Measurements from ENCODE around the gene HMGCS1. TPM values are rescaled to one million over a fixed set of nuclear protein-coding genes. Genes with fewer than 3 reads are reported as not detected.
"Not testable (repeated sequence)": the region's sequence is repeated elsewhere in the genome, so short reads cannot be mapped to it uniquely, and the experiment has no call there.

HMGCS1 gene
- total RNA-seq, 2 experiments from 2014 or later: 150 to 155 TPM

DNA sequence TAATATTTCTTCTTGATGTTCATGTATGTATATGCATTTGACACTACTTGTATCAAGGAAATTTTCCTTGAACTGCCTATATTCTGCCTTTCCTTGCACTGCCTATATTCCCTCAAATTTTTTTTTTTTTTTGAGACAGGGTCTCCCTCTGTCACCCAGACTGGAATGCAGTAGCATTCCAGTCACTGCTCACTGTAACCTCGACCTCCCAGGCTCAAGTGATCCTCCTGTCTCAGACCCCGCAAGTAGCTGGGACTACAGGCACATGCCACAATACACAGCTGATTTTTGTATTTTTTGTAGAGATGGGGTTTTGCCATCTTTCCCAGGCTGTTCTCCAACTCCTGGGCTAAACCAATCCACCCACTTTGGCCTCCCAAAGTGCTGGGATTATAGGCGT, 4.1 kb downstream of the HMGCS1 start:
- no peaks in the 10 kb centered on the region for H3K27me3 Mint-ChIP-seq
- POLR2A ChIA-PET: interaction anchor here (1.0 to 1.5 kb wide), 2 partner anchors 175 to 188 kb away, joined by 4 to 8 read pairs; partner anchors contain the start of genes TMEM267 and ZNF131
- peak overlapping the region; percentile 21 for H3K27ac Mint-ChIP-seq
- peaks cover 65% of the 10 kb centered on the region for H3K36me3 Mint-ChIP-seq (ENCODE audit: low read depth)
- CTCF ChIA-PET: interaction anchor here (1.1 kb wide), 1 partner anchor 400 kb away, joined by 3 read pairs; no protein-coding TSS in a partner anchor
- no peaks in the 10 kb centered on the region for H3K9me3 Mint-ChIP-seq
- H3K4me1 Mint-ChIP-seq: peaks cover 80% of the 10 kb centered on the region
- DNase-seq: no peak
- H3K4me3 Mint-ChIP-seq: no peak overlapping the region

DNA sequence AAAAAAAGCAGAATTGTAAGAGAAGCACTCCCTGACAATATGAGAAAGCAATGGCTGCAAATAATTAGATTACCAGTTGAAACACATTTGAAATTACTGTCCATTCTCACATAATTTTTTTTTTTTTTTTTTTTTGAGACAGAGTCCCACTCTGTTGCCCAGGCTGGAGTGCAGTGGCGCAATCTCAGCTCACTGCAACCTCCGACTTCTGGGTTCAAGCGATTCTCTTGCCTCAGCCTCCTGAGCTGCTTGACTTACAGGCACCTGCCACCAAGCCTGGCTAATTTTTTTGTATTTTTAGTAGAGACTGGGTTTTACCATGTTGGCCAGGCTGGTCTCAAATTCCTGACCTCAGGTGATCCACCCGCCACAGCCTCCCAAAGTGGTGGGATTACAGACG, 6.3 kb downstream of the HMGCS1 start:
- H3K36me3 Mint-ChIP-seq (ENCODE audit: low read depth): peaks cover 58% of the 10 kb centered on the region
- CTCF ChIA-PET: interaction anchor here (0.7 to 3.8 kb wide), 11 partner anchors 14 to 398 kb away, joined by 3 to 24 read pairs (median 4); partner anchors contain the start of genes NIM1K and ZNF131
- not testable (repeated sequence) for H3K27ac Mint-ChIP-seq, DNase-seq, H3K27me3 Mint-ChIP-seq, H3K4me3 Mint-ChIP-seq, H3K9me3 Mint-ChIP-seq
- POLR2A ChIA-PET: interaction anchor here (1.4 to 3.5 kb wide), 3 partner anchors 177 to 241 kb away, joined by 3 to 15 read pairs (median 5); partner anchors contain the start of gene TMEM267
- H3K4me1 Mint-ChIP-seq: peaks cover 81% of the 10 kb centered on the region

DNA sequence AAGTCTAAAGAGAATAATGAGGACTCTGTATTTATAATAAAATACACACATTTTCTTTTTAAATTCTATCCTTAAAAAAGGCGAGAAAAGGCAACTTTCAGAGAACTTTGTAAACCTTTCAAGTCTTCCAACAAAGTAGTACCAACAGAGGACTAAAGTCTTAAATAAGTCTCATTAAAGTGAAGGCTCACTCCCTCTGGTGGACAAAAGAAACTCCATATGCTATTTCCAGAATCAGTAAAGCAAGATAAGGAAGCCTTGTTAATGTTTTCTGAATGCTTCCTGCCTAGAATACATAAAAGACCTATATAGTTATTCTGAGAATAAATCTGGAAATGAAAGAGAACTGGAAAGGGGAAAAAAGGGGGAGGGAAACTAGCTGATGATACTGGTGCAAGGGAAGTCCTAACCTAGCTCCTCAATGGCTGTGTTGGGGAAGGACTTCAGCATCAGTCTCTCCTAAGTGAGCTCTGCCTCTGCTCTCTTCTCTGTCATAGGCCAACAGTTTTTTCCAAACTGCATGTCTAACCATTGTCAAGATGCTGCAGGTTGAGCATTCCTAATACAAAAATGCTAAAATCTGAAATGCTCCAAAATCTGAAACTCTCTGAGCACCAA, 7.2 kb downstream of the HMGCS1 start:
- Mint-ChIP-seq H3K4me1 (peaks cover 80% of the 10 kb centered on the region), H3K9me3 (no peaks in the 10 kb centered on the region), H3K36me3 (ENCODE audit: low read depth) (peaks cover 58% of the 10 kb centered on the region), H3K27me3 (no peaks in the 10 kb centered on the region), H3K4me3 (no peak overlapping the region), H3K27ac (peak overlapping the region; percentile 53)
- ChIA-PET CTCF (interaction anchor here (0.5 to 3.8 kb wide), 16 partner anchors 8 to 397 kb away, joined by 3 to 24 read pairs (median 4); partner anchors contain the start of genes HMGCS1, NIM1K, TMEM267 and ZNF131), POLR2A (interaction anchor here (0.8 to 3.5 kb wide), 7 partner anchors 84 to 313 kb away, joined by 3 to 15 read pairs (median 4); partner anchors contain the start of genes TMEM267 and ZNF131)
- no peak for DNase-seq

DNA sequence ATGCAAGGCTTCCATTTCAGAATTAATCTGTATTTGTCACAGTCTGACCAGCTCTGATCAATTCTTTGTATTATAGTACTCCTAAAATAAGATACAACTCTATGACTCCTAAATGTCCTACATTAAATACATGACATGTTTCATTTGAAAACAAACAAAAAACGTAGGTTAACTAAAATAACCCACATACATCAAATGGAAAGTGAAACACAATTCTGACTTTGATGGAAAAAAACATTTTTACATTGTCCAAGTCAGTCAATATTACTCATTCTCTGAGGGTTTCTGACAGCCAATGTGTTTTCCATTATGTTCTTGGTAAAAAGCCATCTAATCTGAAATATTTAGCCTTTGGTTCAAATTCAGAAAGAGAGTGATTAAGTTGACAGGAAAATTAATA, 8.7 kb downstream of the HMGCS1 start:
- POLR2A ChIA-PET: interaction anchor here (1.1 to 3.5 kb wide), 6 partner anchors 9 to 298 kb away, joined by 3 to 16 read pairs (median 6); partner anchors contain the start of genes HMGCS1, NNT, TMEM267 and ZNF131
- Mint-ChIP-seq H3K9me3 (no peaks in the 10 kb centered on the region), H3K27me3 (no peaks in the 10 kb centered on the region), H3K4me3 (peak overlapping the region; percentile 29), H3K27ac (peak overlapping the region; percentile 72), H3K4me1 (peaks cover 70% of the 10 kb centered on the region), H3K36me3 (ENCODE audit: low read depth) (peaks cover 62% of the 10 kb centered on the region)
- DNase-seq: no peak
- CTCF ChIA-PET: interaction anchor here (0.9 to 3.8 kb wide), 6 partner anchors 9 to 198 kb away, joined by 3 to 24 read pairs (median 13); partner anchors contain the start of genes HMGCS1, NIM1K and TMEM267

DNA sequence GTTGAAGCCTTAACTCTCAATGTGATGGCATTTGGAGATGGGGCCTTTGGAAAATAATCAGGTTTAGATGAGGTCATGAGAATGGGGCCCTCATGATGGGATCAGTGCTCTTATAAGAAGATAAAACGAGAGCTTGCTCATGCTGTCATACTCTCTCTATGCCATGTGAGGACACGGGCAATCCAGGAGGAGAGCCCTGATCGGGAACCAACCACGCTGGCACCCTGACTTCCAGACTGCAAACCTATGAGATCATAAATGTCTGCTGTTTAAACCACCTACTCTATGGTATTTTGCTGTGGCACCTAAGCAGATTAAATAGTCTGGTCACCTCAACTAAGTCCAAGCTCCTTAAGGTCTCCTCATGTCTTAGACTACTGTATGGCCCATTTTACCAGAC, 10.0 kb downstream of the HMGCS1 start:
- H3K4me1 Mint-ChIP-seq: peaks cover 61% of the 10 kb centered on the region
- CTCF ChIA-PET: interaction anchor here (0.6 to 3.8 kb wide), 5 partner anchors 10 to 197 kb away, joined by 3 to 24 read pairs (median 19); partner anchors contain the start of genes HMGCS1 and TMEM267
- H3K27ac Mint-ChIP-seq: no peak overlapping the region
- POLR2A ChIA-PET: interaction anchor here (1.1 to 2.1 kb wide), 3 partner anchors 10 to 300 kb away, joined by 3 to 16 read pairs (median 3); partner anchors contain the start of genes HMGCS1 and NNT
- no peak for DNase-seq
- H3K36me3 Mint-ChIP-seq (ENCODE audit: low read depth): peaks cover 63% of the 10 kb centered on the region
- no peaks in the 10 kb centered on the region for H3K9me3 Mint-ChIP-seq
- H3K27me3 Mint-ChIP-seq: no peaks in the 10 kb centered on the region
- no peak overlapping the region for H3K4me3 Mint-ChIP-seq

DNA sequence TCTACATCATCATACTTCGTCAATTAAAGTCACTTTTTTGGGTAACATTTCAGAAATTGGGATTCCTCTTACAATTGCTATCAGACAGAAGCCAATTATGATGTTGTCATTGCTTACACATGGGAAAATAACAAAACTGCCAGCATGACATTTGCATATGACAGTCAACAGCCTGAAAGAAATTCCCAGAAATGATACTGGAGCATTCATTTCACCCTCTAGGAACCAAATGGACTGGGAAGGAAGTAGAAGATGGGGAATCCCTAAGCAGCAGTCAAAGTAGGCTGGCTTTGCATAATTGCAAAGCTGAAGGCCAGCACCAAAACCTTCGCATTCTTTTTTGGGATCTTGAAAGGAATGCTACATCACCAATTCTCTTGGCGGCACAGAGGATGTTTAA, 10.7 kb downstream of the HMGCS1 start:
- Mint-ChIP-seq H3K27me3 (no peaks in the 10 kb centered on the region), H3K4me3 (no peak overlapping the region), H3K4me1 (peaks cover 54% of the 10 kb centered on the region), H3K9me3 (no peaks in the 10 kb centered on the region), H3K27ac (no peak overlapping the region), H3K36me3 (ENCODE audit: low read depth) (peaks cover 62% of the 10 kb centered on the region)
- POLR2A ChIA-PET: interaction anchor here (2.4 kb wide), 1 partner anchor 10 kb away, joined by 12 read pairs; the partner anchor contains the start of gene HMGCS1
- CTCF ChIA-PET: interaction anchor here (1.2 kb wide), 1 partner anchor 11 kb away, joined by 4 read pairs; the partner anchor contains the start of gene HMGCS1
- DNase-seq: no peak

DNA sequence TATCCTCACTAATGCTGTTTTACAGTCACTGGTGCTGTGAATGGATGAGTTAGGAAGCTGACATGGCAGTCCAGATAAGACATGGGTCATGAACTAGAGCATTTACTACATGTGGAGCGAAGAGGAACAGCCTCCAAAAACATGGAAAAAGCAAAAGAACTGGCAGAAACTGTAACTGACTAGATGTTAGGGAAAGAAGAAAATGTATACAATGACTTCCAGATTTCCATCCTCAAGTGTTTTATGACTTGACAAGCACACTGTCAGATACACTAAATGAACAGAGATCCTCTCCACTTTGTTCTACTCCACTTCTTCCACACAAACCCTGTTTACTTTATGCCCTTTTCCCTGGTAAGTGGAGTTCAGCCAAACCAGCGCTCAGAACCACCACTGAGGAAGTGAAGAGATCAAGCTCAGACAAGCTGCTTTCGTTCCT, 11.5 kb downstream of the HMGCS1 start:
- H3K4me1 Mint-ChIP-seq: peaks cover 51% of the 10 kb centered on the region
- H3K36me3 Mint-ChIP-seq (ENCODE audit: low read depth): peaks cover 66% of the 10 kb centered on the region
- no peaks in the 10 kb centered on the region for H3K9me3 Mint-ChIP-seq
- DNase-seq: no peak
- no peak overlapping the region for H3K27ac Mint-ChIP-seq
- ChIA-PET CTCF (no interaction called here), POLR2A (interaction anchor here (2.4 kb wide), 1 partner anchor 11 kb away, joined by 12 read pairs; the partner anchor contains the start of gene HMGCS1)
- H3K27me3 Mint-ChIP-seq: no peaks in the 10 kb centered on the region
- H3K4me3 Mint-ChIP-seq: no peak overlapping the region

DNA sequence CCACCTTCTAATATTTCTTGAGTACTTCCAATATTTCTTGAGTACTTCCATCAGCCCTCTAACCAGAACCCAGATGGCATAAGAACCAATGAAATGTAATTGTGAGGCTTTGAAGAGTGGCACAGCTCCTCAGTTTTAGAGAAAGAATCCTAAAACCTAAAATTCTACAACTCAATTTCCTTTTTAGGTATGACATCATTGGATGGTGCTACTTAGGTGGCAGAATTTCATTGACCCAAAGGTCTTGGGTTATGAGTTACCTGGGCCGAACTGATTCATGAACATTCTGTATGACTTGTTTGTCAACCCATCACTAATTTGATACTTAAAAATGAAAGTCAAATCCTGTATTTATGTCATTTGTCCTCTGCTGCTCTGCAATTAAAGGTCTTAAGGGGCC, 13.1 kb downstream of the HMGCS1 start:
- DNase-seq: no peak
- H3K27me3 Mint-ChIP-seq: no peaks in the 10 kb centered on the region
- H3K36me3 Mint-ChIP-seq (ENCODE audit: low read depth): peaks cover 72% of the 10 kb centered on the region
- ChIA-PET CTCF (interaction anchor here (0.8 kb wide), 1 partner anchor 184 kb away, joined by 3 read pairs; no protein-coding TSS in a partner anchor), POLR2A (interaction anchor here (2.3 to 2.4 kb wide), 2 partner anchors 13 kb away, joined by 12 read pairs; partner anchors contain the start of gene HMGCS1)
- no peak overlapping the region for H3K27ac Mint-ChIP-seq
- peaks cover 41% of the 10 kb centered on the region for H3K4me1 Mint-ChIP-seq
- H3K4me3 Mint-ChIP-seq: no peak overlapping the region
- no peaks in the 10 kb centered on the region for H3K9me3 Mint-ChIP-seq

DNA sequence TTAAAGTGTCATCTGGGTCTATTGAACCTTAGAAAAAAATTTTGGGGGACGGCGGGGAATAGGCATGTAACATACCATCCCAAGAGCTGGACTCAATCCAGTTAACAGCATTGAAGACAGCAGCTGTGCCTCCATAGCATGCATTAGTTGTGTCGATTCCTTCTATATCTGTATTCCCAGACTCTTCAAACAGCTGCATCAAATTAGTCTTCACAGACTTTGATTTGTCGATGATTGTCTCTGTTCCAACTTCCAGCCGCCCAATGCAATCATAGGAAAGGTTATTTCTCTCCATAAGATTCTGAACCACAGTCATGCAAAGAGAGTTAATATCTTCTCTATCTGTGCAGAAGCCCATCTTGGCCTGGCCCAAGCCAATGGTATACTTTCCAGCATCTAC, 14.8 kb downstream of the HMGCS1 start:
- H3K4me1 Mint-ChIP-seq: peaks cover 26% of the 10 kb centered on the region
- peaks cover 82% of the 10 kb centered on the region for H3K36me3 Mint-ChIP-seq (ENCODE audit: low read depth)
- ChIA-PET POLR2A (interaction anchor here (2.3 kb wide), 1 partner anchor 15 kb away, joined by 12 read pairs; the partner anchor contains the start of gene HMGCS1), CTCF (no interaction called here)
- no peak overlapping the region for H3K4me3 Mint-ChIP-seq
- no peaks in the 10 kb centered on the region for H3K27me3 Mint-ChIP-seq
- H3K27ac Mint-ChIP-seq: no peak overlapping the region
- no peak for DNase-seq
- no peaks in the 10 kb centered on the region for H3K9me3 Mint-ChIP-seq

DNA sequence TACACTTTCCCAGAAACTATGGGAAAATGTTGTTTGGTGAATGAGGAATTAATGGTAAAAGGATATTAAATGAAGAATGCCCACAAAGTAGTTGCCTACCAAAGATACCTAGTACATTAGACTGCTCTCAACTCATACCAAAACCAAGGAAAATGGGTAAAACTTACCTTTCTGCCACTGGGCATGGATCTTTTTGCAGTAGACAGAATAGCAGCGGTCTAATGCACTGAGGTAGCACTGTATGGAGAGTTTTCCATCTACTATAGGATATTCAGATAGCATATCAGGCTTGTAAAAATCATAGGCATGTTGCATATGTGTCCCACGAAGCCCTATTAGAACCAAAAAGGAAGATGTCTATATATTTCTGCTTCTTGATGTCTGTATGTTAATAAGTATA, 16.4 kb downstream of the HMGCS1 start:
- peaks cover 82% of the 10 kb centered on the region for H3K36me3 Mint-ChIP-seq (ENCODE audit: low read depth)
- no peak for DNase-seq
- H3K27me3 Mint-ChIP-seq: no peaks in the 10 kb centered on the region
- H3K4me1 Mint-ChIP-seq: peaks cover 13% of the 10 kb centered on the region
- no peak overlapping the region for H3K4me3 Mint-ChIP-seq
- H3K9me3 Mint-ChIP-seq: no peaks in the 10 kb centered on the region
- H3K27ac Mint-ChIP-seq: no peak overlapping the region
- CTCF ChIA-PET: no interaction called here
- POLR2A ChIA-PET: no interaction called here

DNA sequence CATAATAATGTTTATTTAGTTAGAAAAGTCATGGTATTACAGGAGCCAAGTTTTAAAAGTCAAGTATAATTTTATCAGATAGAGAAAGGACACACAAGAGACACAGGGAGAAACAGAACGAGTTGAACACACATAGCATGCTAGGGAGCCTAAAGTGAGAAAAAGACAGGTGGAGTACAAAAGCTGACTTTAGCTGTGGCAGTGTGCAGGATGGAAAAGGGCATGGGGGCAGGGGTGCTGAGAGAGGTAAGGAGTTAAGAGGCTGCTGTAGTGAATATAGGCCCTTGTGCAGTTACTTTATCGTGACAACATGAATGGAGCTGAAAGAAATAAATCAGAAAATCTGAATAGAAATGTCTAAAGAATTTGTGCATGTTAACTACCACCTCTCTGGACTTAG, 18.0 kb downstream of the HMGCS1 start:
- H3K27me3 Mint-ChIP-seq: no peaks in the 10 kb centered on the region

DNA sequence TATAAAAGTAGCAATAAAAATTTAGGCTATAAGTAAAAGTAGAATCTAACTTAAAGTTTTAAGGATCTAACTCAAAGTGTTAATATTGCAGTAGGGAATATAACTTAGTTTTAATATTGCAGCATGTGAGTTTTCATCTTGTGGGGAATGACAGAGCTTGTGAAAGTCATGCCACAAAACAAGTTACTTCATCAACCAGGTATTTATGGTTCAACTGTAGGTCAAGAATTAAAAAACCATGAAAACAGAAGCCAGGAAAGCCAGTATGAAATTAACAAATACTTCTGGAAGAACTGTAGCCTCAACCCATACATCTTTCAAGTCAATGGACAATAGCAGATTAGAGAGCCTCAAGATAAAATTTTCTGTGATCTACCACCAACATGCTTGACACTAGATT, 19.0 kb downstream of the HMGCS1 start:
- ChIA-PET CTCF (interaction anchor here (0.6 kb wide), 1 partner anchor 190 kb away, joined by 3 read pairs; the partner anchor contains the start of gene TMEM267), POLR2A (interaction anchor here (2.7 kb wide), 1 partner anchor 18 kb away, joined by 9 read pairs; the partner anchor contains the start of gene HMGCS1)
- DNase-seq: no peak
- H3K9me3 Mint-ChIP-seq: no peaks in the 10 kb centered on the region
- H3K4me1 Mint-ChIP-seq: peaks cover 16% of the 10 kb centered on the region
- peaks cover 85% of the 10 kb centered on the region for H3K36me3 Mint-ChIP-seq (ENCODE audit: low read depth)
- no peaks in the 10 kb centered on the region for H3K27me3 Mint-ChIP-seq
- no peak overlapping the region for H3K4me3 Mint-ChIP-seq
- no peak overlapping the region for H3K27ac Mint-ChIP-seq

More for the DNA sequence above, 18.0 kb downstream of the HMGCS1 start:
- POLR2A ChIA-PET: interaction anchor here (1.6 to 2.7 kb wide), 2 partner anchors 17 to 175 kb away, joined by 5 to 9 read pairs; partner anchors contain the start of genes HMGCS1 and ZNF131
- Mint-ChIP-seq H3K36me3 (ENCODE audit: low read depth) (peaks cover 84% of the 10 kb centered on the region), H3K27ac (no peak overlapping the region), H3K4me3 (no peak overlapping the region), H3K9me3 (no peaks in the 10 kb centered on the region), H3K4me1 (peaks cover 16% of the 10 kb centered on the region)
- CTCF ChIA-PET: interaction anchor here (0.8 to 1.3 kb wide), 3 partner anchors 10 to 189 kb away, joined by 3 to 4 read pairs (median 3); no protein-coding TSS in a partner anchor
- no peak for DNase-seq

DNA sequence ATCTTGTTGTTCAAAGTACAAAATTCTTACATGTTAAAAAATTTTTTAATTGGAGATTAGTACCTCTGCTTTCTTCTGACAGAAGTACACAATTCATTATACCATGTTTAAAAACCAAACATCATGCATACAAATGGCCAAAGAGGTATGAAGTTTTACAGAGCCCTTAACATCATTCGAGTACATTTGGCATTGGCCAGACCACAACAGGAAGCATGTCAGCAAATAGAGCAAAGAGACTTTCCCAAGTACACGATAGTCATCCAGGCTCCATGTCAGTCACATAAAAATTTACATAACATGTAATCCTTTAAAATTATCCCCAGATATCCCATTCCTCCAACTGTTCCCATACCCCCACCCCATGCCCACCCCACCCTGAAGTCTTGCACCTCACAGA, 22.5 kb downstream of the HMGCS1 start:
- no peak overlapping the region for H3K4me3 Mint-ChIP-seq
- no peak overlapping the region for H3K27ac Mint-ChIP-seq
- ChIA-PET POLR2A (no interaction called here), CTCF (no interaction called here)
- no peaks in the 10 kb centered on the region for H3K27me3 Mint-ChIP-seq
- H3K36me3 Mint-ChIP-seq (ENCODE audit: low read depth): peaks cover 83% of the 10 kb centered on the region
- no peak for DNase-seq
- no peaks in the 10 kb centered on the region for H3K9me3 Mint-ChIP-seq
- peaks cover 13% of the 10 kb centered on the region for H3K4me1 Mint-ChIP-seq

Data from activated CD4-positive, alpha-beta memory T cell treated with anti-CD3 and anti-CD28 coated beads, Interleukin-2, amount 10 ng/mL, durations not matched to agents 7 days and 5 days (primary cell).